ENCODE data around the gene BLMH.

Gene BLMH

GRCh38 chr17:30200106-30200505 lies 91.6 kb downstream of the BLMH start:
- Histone ChIP-seq H3K36me3 (ENCODE audit: control insufficient read depth, insufficient read depth, low read length) (no peaks in the 10 kb centered on the region), H3K4me3 (replicated peaks; ENCODE audit: low read depth, low read length) (no peak overlapping the region), H3K27me3 (replicated peaks; ENCODE audit: control insufficient read depth, insufficient read depth, low read length) (no peaks in the 10 kb centered on the region)
- no peak for TF ChIP-seq CTCF (IDR thresholded peaks at IDR 0.05; ENCODE audit: insufficient read depth, low read length, poor library complexity, severe bottlenecking)
- no peak for DNase-seq (ENCODE audit: extremely low read depth, insufficient read length)

GRCh38 chr17:30199600-30199999 lies 92.1 kb downstream of the BLMH start:
- TF ChIP-seq CTCF (IDR thresholded peaks at IDR 0.05; ENCODE audit: insufficient read depth, low read length, poor library complexity, severe bottlenecking) = no peak
- H3K4me3 ChIP-seq (replicated peaks; ENCODE audit: low read depth, low read length) = no peak overlapping the region
- H3K27me3 ChIP-seq (replicated peaks; ENCODE audit: control insufficient read depth, insufficient read depth, low read length) = no peaks in the 10 kb centered on the region
- no peak for DNase-seq (ENCODE audit: extremely low read depth, insufficient read length)
- H3K36me3 ChIP-seq (ENCODE audit: control insufficient read depth, insufficient read depth, low read length) = no peaks in the 10 kb centered on the region
